NK-92 treated with Interleukin-12 subunit alpha and Interleukin-12 subunit beta, amount 100 ng/mL, for 24 hours (cell line): Measurements from ENCODE around the gene VRTN.
A peak's percentile ranks its signal among the peaks of the same experiment; 100 is the strongest.
"Not testable (repeated sequence)": the region's sequence is repeated elsewhere in the genome, so short reads cannot be mapped to it uniquely, and the experiment has no call there.

ENCODE experiments used
- DNase-seq: peaks from one replicate; lab custom pipeline; 2025; lab: John Stamatoyannopoulos, UW

The VRTN gene

GRCh38 chr14:74348241-74348734 is at the start of gene VRTN:
Gene VRTN, plus strand, starts transcription at chr14:74348471. Its CDS starts 8,313 bp downstream, at chr14:74356784.
- DNase-seq = no peak

GRCh38 chr14:74299061-74299545 is 49.2 kb upstream of the VRTN start:
- no peak for DNase-seq

GRCh38 chr14:74301594-74302151 is 46.6 kb upstream of the VRTN start:
- no peak for DNase-seq

GRCh38 chr14:74302152-74302628 is 46.1 kb upstream of the VRTN start:
- no peak for DNase-seq

- DNase-seq = peak; percentile 88
Measured at GRCh38 chr14:74302634-74303569, 45.4 kb upstream of the VRTN start, which contains the start of gene ABCD4. Gene ABCD4, minus strand, starts transcription at chr14:74302934. Its CDS starts 22 bp downstream, at chr14:74302912.

- no peak for DNase-seq
Measured at GRCh38 chr14:74308695-74309094, 39.6 kb upstream of the VRTN start.

- DNase-seq = no peak
Measured at GRCh38 chr14:74309125-74310022, 38.9 kb upstream of the VRTN start.

- no peak for DNase-seq
Measured at GRCh38 chr14:74312161-74312560, 36.1 kb upstream of the VRTN start.

GRCh38 chr14:74313601-74314000 is 34.7 kb upstream of the VRTN start:
- no peak for DNase-seq

- no peak for DNase-seq
Measured at GRCh38 chr14:74314576-74314975, 33.7 kb upstream of the VRTN start.

GRCh38 chr14:74324931-74325361 is 23.3 kb upstream of the VRTN start:
- DNase-seq = no peak

- no peak for DNase-seq
Measured at GRCh38 chr14:74325446-74325845, 22.8 kb upstream of the VRTN start.

GRCh38 chr14:74326369-74327152 is 21.7 kb upstream of the VRTN start:
- DNase-seq = no peak

GRCh38 chr14:74329950-74330552 is 18.2 kb upstream of the VRTN start:
- DNase-seq = not testable (repeated sequence)

GRCh38 chr14:74333909-74334308 is 14.4 kb upstream of the VRTN start:
- DNase-seq = no peak

- DNase-seq = no peak
Measured at GRCh38 chr14:74346341-74346740, 1.9 kb upstream of the VRTN start.

GRCh38 chr14:74347097-74347794 is 1.0 kb upstream of the VRTN start:
- no peak for DNase-seq

- DNase-seq = no peak
Measured at GRCh38 chr14:74347795-74348100, 523 bp upstream of the VRTN start.

GRCh38 chr14:74348735-74349463 is 628 bp downstream of the VRTN start:
- no peak for DNase-seq
